ENCODE measurements around the gene ATP5MC3. TPM values are rescaled to one million over a fixed set of nuclear protein-coding genes. Genes with fewer than 3 reads are reported as not detected.

ATP5MC3 gene
- polyA plus RNA-seq, 1 donor from 2014 or later, result 303 TPM

DNA sequence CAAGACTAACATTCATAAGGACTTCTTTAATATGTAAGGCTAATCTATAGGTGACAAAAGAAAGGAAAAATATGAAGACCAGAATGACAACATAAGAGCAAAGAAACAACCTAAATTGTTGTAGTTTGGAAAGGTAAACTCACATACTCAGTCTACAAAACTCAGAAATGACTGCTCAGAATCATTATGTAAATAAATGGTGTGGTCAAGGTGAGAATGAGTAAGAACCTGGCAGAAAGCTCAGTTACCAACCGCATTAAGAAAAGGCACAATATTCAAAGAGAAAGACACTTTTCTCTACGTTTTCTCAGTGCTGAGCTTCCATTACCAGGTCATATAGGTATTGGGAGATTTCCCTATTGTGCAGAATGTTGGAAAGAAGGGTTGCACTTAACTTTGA lies 29.3 kb downstream of the ATP5MC3 start:
- peaks cover 5% of the 10 kb centered on the region for H4K20me1 ChIP-seq (ENCODE audit: insufficient read depth)

DNA sequence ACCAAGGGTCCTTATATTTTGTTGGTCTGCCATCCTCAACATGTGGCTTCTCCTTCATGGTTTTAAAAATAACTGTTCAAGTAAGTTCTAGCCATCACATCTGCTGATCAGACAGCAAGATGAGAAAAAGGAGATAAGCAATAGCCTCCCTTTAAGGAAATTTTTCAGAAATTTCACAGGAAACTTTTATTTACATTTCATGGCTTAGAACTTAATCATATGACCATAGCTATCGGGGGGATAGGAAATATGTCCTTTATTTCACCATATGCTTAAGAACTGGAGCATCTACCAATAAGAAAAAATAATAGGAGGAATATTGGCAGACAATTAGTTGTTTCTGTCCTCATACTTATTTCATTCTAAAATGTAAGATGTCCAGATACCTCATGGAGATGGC lies 29.7 kb downstream of the ATP5MC3 start:
- H3K36me3 ChIP-seq (ENCODE audit: insufficient read depth, low read length), result peaks cover 4% of the 10 kb centered on the region
- H3K4me2 ChIP-seq (ENCODE audit: low read length), result no peak overlapping the region
- no peaks in the 10 kb centered on the region for H3F3A ChIP-seq (ENCODE audit: insufficient read depth, low read length, poor library complexity, severe bottlenecking)
- no peak overlapping the region for H2AFZ ChIP-seq (ENCODE audit: low read depth, low read length)
- H3K9me2 ChIP-seq (ENCODE audit: insufficient read depth, low read length), result no peaks in the 10 kb centered on the region
- H3K27ac ChIP-seq (ENCODE audit: low read length), result no peak overlapping the region
- peaks cover 83% of the 10 kb centered on the region for H3K79me2 ChIP-seq (replicated peaks; ENCODE audit: insufficient read depth, low read length)
- no peaks in the 10 kb centered on the region for H3K9me3 ChIP-seq (ENCODE audit: low read length)
- H3K9ac ChIP-seq (ENCODE audit: low read length), result no peak overlapping the region
- H3K4me3 ChIP-seq (ENCODE audit: low read length), result no peak overlapping the region
- no peaks in the 10 kb centered on the region for H3K27me3 ChIP-seq (ENCODE audit: insufficient read depth, low read depth, low read length)
- TF ChIP-seq POLR2AphosphoS5 (IDR thresholded peaks at IDR 0.05), result no peak
- peaks cover 5% of the 10 kb centered on the region for H4K20me1 ChIP-seq (ENCODE audit: insufficient read depth)

More for the DNA sequence above, 29.3 kb downstream of the ATP5MC3 start:
- peaks cover 85% of the 10 kb centered on the region for H3K79me2 ChIP-seq (replicated peaks; ENCODE audit: insufficient read depth, low read length)
- no peaks in the 10 kb centered on the region for H3K9me3 ChIP-seq (ENCODE audit: low read length)
- peaks cover 4% of the 10 kb centered on the region for H3K36me3 ChIP-seq (ENCODE audit: insufficient read depth, low read length)
- H3K4me2 ChIP-seq (ENCODE audit: low read length), result no peak overlapping the region
- H2AFZ ChIP-seq (ENCODE audit: low read depth, low read length), result no peak overlapping the region
- H3K9me2 ChIP-seq (ENCODE audit: insufficient read depth, low read length), result no peaks in the 10 kb centered on the region
- H3F3A ChIP-seq (ENCODE audit: insufficient read depth, low read length, poor library complexity, severe bottlenecking), result no peaks in the 10 kb centered on the region
- no peak overlapping the region for H3K9ac ChIP-seq (ENCODE audit: low read length)
- H3K27ac ChIP-seq (ENCODE audit: low read length), result no peak overlapping the region
- TF ChIP-seq EZH2 (IDR thresholded peaks at IDR 0.05; ENCODE audit: borderline replicate concordance, insufficient read depth, low read length, poor library complexity, severe bottlenecking), result no peak
- TF ChIP-seq TAF1 (IDR thresholded peaks at IDR 0.05; ENCODE audit: low read depth), result no peak
- TF ChIP-seq, protein P1, sequence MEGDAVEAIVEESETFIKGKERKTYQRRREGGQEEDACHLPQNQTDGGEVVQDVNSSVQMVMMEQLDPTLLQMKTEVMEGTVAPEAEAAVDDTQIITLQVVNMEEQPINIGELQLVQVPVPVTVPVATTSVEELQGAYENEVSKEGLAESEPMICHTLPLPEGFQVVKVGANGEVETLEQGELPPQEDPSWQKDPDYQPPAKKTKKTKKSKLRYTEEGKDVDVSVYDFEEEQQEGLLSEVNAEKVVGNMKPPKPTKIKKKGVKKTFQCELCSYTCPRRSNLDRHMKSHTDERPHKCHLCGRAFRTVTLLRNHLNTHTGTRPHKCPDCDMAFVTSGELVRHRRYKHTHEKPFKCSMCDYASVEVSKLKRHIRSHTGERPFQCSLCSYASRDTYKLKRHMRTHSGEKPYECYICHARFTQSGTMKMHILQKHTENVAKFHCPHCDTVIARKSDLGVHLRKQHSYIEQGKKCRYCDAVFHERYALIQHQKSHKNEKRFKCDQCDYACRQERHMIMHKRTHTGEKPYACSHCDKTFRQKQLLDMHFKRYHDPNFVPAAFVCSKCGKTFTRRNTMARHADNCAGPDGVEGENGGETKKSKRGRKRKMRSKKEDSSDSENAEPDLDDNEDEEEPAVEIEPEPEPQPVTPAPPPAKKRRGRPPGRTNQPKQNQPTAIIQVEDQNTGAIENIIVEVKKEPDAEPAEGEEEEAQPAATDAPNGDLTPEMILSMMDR (IDR thresholded peaks at IDR 0.05; ENCODE audit: poor library complexity, severe bottlenecking), result no peak
- TF ChIP-seq, protein P2, sequence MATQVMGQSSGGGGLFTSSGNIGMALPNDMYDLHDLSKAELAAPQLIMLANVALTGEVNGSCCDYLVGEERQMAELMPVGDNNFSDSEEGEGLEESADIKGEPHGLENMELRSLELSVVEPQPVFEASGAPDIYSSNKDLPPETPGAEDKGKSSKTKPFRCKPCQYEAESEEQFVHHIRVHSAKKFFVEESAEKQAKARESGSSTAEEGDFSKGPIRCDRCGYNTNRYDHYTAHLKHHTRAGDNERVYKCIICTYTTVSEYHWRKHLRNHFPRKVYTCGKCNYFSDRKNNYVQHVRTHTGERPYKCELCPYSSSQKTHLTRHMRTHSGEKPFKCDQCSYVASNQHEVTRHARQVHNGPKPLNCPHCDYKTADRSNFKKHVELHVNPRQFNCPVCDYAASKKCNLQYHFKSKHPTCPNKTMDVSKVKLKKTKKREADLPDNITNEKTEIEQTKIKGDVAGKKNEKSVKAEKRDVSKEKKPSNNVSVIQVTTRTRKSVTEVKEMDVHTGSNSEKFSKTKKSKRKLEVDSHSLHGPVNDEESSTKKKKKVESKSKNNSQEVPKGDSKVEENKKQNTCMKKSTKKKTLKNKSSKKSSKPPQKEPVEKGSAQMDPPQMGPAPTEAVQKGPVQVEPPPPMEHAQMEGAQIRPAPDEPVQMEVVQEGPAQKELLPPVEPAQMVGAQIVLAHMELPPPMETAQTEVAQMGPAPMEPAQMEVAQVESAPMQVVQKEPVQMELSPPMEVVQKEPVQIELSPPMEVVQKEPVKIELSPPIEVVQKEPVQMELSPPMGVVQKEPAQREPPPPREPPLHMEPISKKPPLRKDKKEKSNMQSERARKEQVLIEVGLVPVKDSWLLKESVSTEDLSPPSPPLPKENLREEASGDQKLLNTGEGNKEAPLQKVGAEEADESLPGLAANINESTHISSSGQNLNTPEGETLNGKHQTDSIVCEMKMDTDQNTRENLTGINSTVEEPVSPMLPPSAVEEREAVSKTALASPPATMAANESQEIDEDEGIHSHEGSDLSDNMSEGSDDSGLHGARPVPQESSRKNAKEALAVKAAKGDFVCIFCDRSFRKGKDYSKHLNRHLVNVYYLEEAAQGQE (IDR thresholded peaks at IDR 0.05; ENCODE audit: borderline replicate concordance), result no peak
- TF ChIP-seq MXI1 (conservative IDR thresholded peaks at IDR 0.05; ENCODE audit: poor library complexity, severe bottlenecking), result no peak
- TF ChIP-seq POLR2AphosphoS5 (IDR thresholded peaks at IDR 0.05), result no peak
- no peak for TF ChIP-seq RAD21 (conservative IDR thresholded peaks at IDR 0.05)
- no peak overlapping the region for H3K4me3 ChIP-seq (ENCODE audit: low read length)
- H3K27me3 ChIP-seq (ENCODE audit: insufficient read depth, low read depth, low read length), result no peaks in the 10 kb centered on the region

DNA sequence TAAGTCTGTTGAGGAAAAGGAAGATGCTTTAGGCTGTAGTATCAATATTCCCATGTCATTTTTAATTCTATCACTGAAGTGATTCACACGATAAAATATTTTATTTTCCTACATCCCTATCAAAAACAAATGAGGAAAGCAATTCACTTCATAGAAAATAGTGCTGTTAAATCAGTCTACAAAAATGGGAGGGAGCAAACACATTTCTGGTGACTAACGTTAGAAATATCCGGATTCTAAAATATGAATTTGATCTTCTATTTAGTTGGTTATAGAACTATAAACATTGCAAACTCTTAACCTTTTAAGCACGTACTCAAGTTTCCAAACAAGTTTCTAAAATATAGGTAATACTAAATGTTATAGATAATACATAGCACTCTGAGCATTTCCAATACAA lies 34.3 kb downstream of the ATP5MC3 start:
- H3K27me3 ChIP-seq (ENCODE audit: insufficient read depth, low read depth, low read length), result no peaks in the 10 kb centered on the region
- no peaks in the 10 kb centered on the region for H4K20me1 ChIP-seq (ENCODE audit: insufficient read depth)
- H3K27ac ChIP-seq (ENCODE audit: low read length), result no peak overlapping the region
- no peaks in the 10 kb centered on the region for H3F3A ChIP-seq (ENCODE audit: insufficient read depth, low read length, poor library complexity, severe bottlenecking)
- H3K4me3 ChIP-seq (ENCODE audit: low read length), result no peak overlapping the region
- no peaks in the 10 kb centered on the region for H3K9me2 ChIP-seq (ENCODE audit: insufficient read depth, low read length)
- peaks cover 8% of the 10 kb centered on the region for H3K36me3 ChIP-seq (ENCODE audit: insufficient read depth, low read length)
- TF ChIP-seq EZH2 (IDR thresholded peaks at IDR 0.05; ENCODE audit: borderline replicate concordance, insufficient read depth, low read length, poor library complexity, severe bottlenecking) (no peak), MXI1 (conservative IDR thresholded peaks at IDR 0.05; ENCODE audit: poor library complexity, severe bottlenecking) (no peak), SMC3 (conservative IDR thresholded peaks at IDR 0.05; ENCODE audit: poor library complexity) (no peak), EP300 (conservative IDR thresholded peaks at IDR 0.05; ENCODE audit: poor library complexity, severe bottlenecking) (no peak), RAD21 (conservative IDR thresholded peaks at IDR 0.05) (no peak), POLR2AphosphoS5 (IDR thresholded peaks at IDR 0.05) (no peak), TAF1 (IDR thresholded peaks at IDR 0.05; ENCODE audit: low read depth) (no peak)
- TF ChIP-seq, protein P1 (IDR thresholded peaks at IDR 0.05; ENCODE audit: poor library complexity, severe bottlenecking), result no peak
- TF ChIP-seq, protein P2 (IDR thresholded peaks at IDR 0.05; ENCODE audit: borderline replicate concordance), result no peak
- H3K9ac ChIP-seq (ENCODE audit: low read length), result no peak overlapping the region
- H3K4me2 ChIP-seq (ENCODE audit: low read length), result no peak overlapping the region
- H2AFZ ChIP-seq (ENCODE audit: low read depth, low read length), result no peak overlapping the region
- no peaks in the 10 kb centered on the region for H3K9me3 ChIP-seq (ENCODE audit: low read length)
- peaks cover 60% of the 10 kb centered on the region for H3K79me2 ChIP-seq (replicated peaks; ENCODE audit: insufficient read depth, low read length)
